T-helper 2 cell treated with Interferon-gamma antibody and Interleukin-4, amounts not matched to agents 5 μg/mL and 100 μg/mL, for 36 hours (primary cell): ENCODE measurements around the gene MAPK8IP1.

ENCODE experiments used
- DNase-seq: peaks from one replicate; pipeline ENCODE4 v3.0.0; 2021; ENCODE audit warnings: low spot score
- H3K27ac Mint-ChIP-seq: one replicate; pipeline ENCODE4 v1.8.0; 2021; ENCODE audit warnings: mild to moderate bottlenecking, mixed read lengths
- H3K27me3 Mint-ChIP-seq: one replicate; pipeline ENCODE4 v1.8.0; 2021; ENCODE audit warnings: low read depth, mixed read lengths
- H3K36me3 Mint-ChIP-seq: one replicate; pipeline ENCODE4 v1.8.0; 2021; ENCODE audit warnings: low read depth, mixed read lengths
- H3K4me1 Mint-ChIP-seq: one replicate; pipeline ENCODE4 v1.8.0; 2021; ENCODE audit warnings: low read depth, mixed read lengths
- H3K4me3 Mint-ChIP-seq: one replicate; pipeline ENCODE4 v1.8.0; 2022; ENCODE audit warnings: mild to moderate bottlenecking, moderate library complexity, mixed read lengths
- H3K9me3 Mint-ChIP-seq: one replicate; pipeline ENCODE4 v1.8.0; 2021; ENCODE audit warnings: mixed read lengths

The MAPK8IP1 gene

GRCh38 chr11:45926001-45926401, 40.5 kb downstream of the MAPK8IP1 start:
- H3K4me1 Mint-ChIP-seq: peaks cover 20% of the 10 kb centered on the region
- no peak for DNase-seq
- H3K9me3 Mint-ChIP-seq: no peaks in the 10 kb centered on the region
- peaks cover 2% of the 10 kb centered on the region for H3K36me3 Mint-ChIP-seq
- peaks cover 27% of the 10 kb centered on the region for H3K27me3 Mint-ChIP-seq
- no peak overlapping the region for H3K4me3 Mint-ChIP-seq
- no peak overlapping the region for H3K27ac Mint-ChIP-seq

- H3K27ac Mint-ChIP-seq: no peak overlapping the region
- H3K9me3 Mint-ChIP-seq: no peaks in the 10 kb centered on the region
- H3K36me3 Mint-ChIP-seq: peaks cover 2% of the 10 kb centered on the region
- H3K27me3 Mint-ChIP-seq: peaks cover 21% of the 10 kb centered on the region
- H3K4me3 Mint-ChIP-seq: no peak overlapping the region
- peaks cover 21% of the 10 kb centered on the region for H3K4me1 Mint-ChIP-seq
- DNase-seq: no peak
Measured at GRCh38 chr11:45926536-45927331, 41.3 kb downstream of the MAPK8IP1 start.

GRCh38 chr11:45927332-45927683, 41.9 kb downstream of the MAPK8IP1 start:
- peak overlapping the region; percentile 8 for H3K27ac Mint-ChIP-seq
- H3K9me3 Mint-ChIP-seq: no peaks in the 10 kb centered on the region
- H3K36me3 Mint-ChIP-seq: peaks cover 4% of the 10 kb centered on the region
- H3K4me1 Mint-ChIP-seq: peaks cover 21% of the 10 kb centered on the region
- peaks cover 20% of the 10 kb centered on the region for H3K27me3 Mint-ChIP-seq
- H3K4me3 Mint-ChIP-seq: no peak overlapping the region
- DNase-seq: no peak

GRCh38 chr11:45927684-45928413, 42.4 kb downstream of the MAPK8IP1 start:
- Mint-ChIP-seq H3K27me3 (peaks cover 20% of the 10 kb centered on the region), H3K4me1 (peaks cover 21% of the 10 kb centered on the region), H3K4me3 (no peak overlapping the region), H3K27ac (peak overlapping the region; percentile 8), H3K36me3 (peaks cover 7% of the 10 kb centered on the region), H3K9me3 (no peaks in the 10 kb centered on the region)
- no peak for DNase-seq

GRCh38 chr11:45928535-45929215, 43.2 kb downstream of the MAPK8IP1 start:
- H3K4me1 Mint-ChIP-seq: peaks cover 21% of the 10 kb centered on the region
- no peak for DNase-seq
- peaks cover 15% of the 10 kb centered on the region for H3K27me3 Mint-ChIP-seq
- no peak overlapping the region for H3K4me3 Mint-ChIP-seq
- H3K9me3 Mint-ChIP-seq: no peaks in the 10 kb centered on the region
- peaks cover 7% of the 10 kb centered on the region for H3K36me3 Mint-ChIP-seq
- H3K27ac Mint-ChIP-seq: peak overlapping the region; percentile 49

GRCh38 chr11:45929486-45930030, 44.1 kb downstream of the MAPK8IP1 start:
- Mint-ChIP-seq H3K36me3 (peaks cover 10% of the 10 kb centered on the region), H3K27ac (peak overlapping the region; percentile 88), H3K9me3 (no peaks in the 10 kb centered on the region), H3K4me3 (peak overlapping the region; percentile 69), H3K27me3 (peaks cover 8% of the 10 kb centered on the region), H3K4me1 (peaks cover 21% of the 10 kb centered on the region)
- no peak for DNase-seq

GRCh38 chr11:45930031-45930794, 44.8 kb downstream of the MAPK8IP1 start:
- no peaks in the 10 kb centered on the region for H3K9me3 Mint-ChIP-seq
- H3K27ac Mint-ChIP-seq: peak overlapping the region; percentile 88
- H3K4me3 Mint-ChIP-seq: peak overlapping the region; percentile 69
- DNase-seq: no peak
- H3K27me3 Mint-ChIP-seq: peaks cover 2% of the 10 kb centered on the region
- peaks cover 12% of the 10 kb centered on the region for H3K36me3 Mint-ChIP-seq
- peaks cover 21% of the 10 kb centered on the region for H3K4me1 Mint-ChIP-seq

- H3K9me3 Mint-ChIP-seq: no peaks in the 10 kb centered on the region
- H3K36me3 Mint-ChIP-seq: peaks cover 14% of the 10 kb centered on the region
- peak overlapping the region; percentile 88 for H3K27ac Mint-ChIP-seq
- H3K4me3 Mint-ChIP-seq: peak overlapping the region; percentile 69
- peaks cover 21% of the 10 kb centered on the region for H3K4me1 Mint-ChIP-seq
- no peaks in the 10 kb centered on the region for H3K27me3 Mint-ChIP-seq
- DNase-seq: no peak
Measured at GRCh38 chr11:45930951-45931570, 45.6 kb downstream of the MAPK8IP1 start.

- Mint-ChIP-seq H3K4me1 (peaks cover 21% of the 10 kb centered on the region), H3K9me3 (no peaks in the 10 kb centered on the region), H3K4me3 (no peak overlapping the region), H3K27ac (no peak overlapping the region), H3K27me3 (no peaks in the 10 kb centered on the region), H3K36me3 (peaks cover 18% of the 10 kb centered on the region)
- DNase-seq: no peak
Measured at GRCh38 chr11:45931739-45932138, 46.3 kb downstream of the MAPK8IP1 start.

GRCh38 chr11:45932217-45932616, 46.8 kb downstream of the MAPK8IP1 start:
- peaks cover 21% of the 10 kb centered on the region for H3K4me1 Mint-ChIP-seq
- no peak overlapping the region for H3K4me3 Mint-ChIP-seq
- peaks cover 18% of the 10 kb centered on the region for H3K36me3 Mint-ChIP-seq
- no peak overlapping the region for H3K27ac Mint-ChIP-seq
- DNase-seq: no peak
- H3K27me3 Mint-ChIP-seq: no peaks in the 10 kb centered on the region
- H3K9me3 Mint-ChIP-seq: no peaks in the 10 kb centered on the region

- H3K4me1 Mint-ChIP-seq: peaks cover 18% of the 10 kb centered on the region
- H3K27me3 Mint-ChIP-seq: no peaks in the 10 kb centered on the region
- DNase-seq: no peak
- peaks cover 21% of the 10 kb centered on the region for H3K36me3 Mint-ChIP-seq
- no peak overlapping the region for H3K27ac Mint-ChIP-seq
- H3K9me3 Mint-ChIP-seq: no peaks in the 10 kb centered on the region
- H3K4me3 Mint-ChIP-seq: no peak overlapping the region
Measured at GRCh38 chr11:45933131-45933831, 47.8 kb downstream of the MAPK8IP1 start.

- Mint-ChIP-seq H3K27ac (no peak overlapping the region), H3K36me3 (peaks cover 22% of the 10 kb centered on the region), H3K4me1 (peaks cover 18% of the 10 kb centered on the region), H3K27me3 (no peaks in the 10 kb centered on the region), H3K9me3 (no peaks in the 10 kb centered on the region), H3K4me3 (no peak overlapping the region)
- no peak for DNase-seq
Measured at GRCh38 chr11:45933846-45934579, 48.6 kb downstream of the MAPK8IP1 start.
